ENCODE results near the gene OLIG2.

- TF ChIP-seq CTCF (conservative IDR thresholded peaks at IDR 0.05; ENCODE audit: low read length) (no peak), EZH2phosphoT487 (IDR thresholded peaks at IDR 0.05; ENCODE audit: borderline replicate concordance) (no peak)
Measured at GRCh38 chr21:33070998-33071769, 45.4 kb downstream of the OLIG2 start.
